Right lobe of liver (tissue), 4 donors: Measurements from ENCODE around the gene AKR1C4.

Source experiments
- CTCF ChIP-seq, 4 donors: fragments of 200-600 bp in 3 of 4; fragments of 450-650 bp in 1 of 4; IDR thresholded peaks; one replicate each; pipeline versions ENCODE4 v1.5.1 to v1.8.0; 2016 to 2022; ENCODE audit warnings: antibody characterized with exemption in 4 of 4, mild to moderate bottlenecking in 2 of 4
- POLR2A ChIP-seq: fragments of 450-650 bp; IDR thresholded peaks from one replicate; pipeline ENCODE4 v1.6.1; 2017; ENCODE audit warnings: antibody characterized with exemption, mild to moderate bottlenecking
- donor health status: DM: no; HTN: no; CAD: no.
- donor health status: DM: no; HTN: no; CAD: no.
- donor health status: DM: no; HTN: yes; CAD: no.

DNA sequence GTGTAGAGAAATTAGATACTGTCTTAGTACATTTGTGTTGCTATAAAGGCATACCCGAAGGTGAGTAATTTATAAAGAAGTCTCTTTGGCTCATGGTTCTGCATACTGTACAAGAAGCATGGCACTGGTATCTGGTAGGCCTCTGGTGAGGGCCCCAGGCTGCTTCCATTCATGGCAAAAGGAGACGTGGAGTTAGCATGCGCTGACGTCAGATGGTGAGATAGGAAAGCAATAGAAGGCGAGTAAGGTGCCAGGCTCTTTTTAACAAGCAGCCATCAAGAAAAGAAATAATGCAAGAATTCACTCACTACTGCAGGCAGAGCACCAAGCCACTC is 49.8 kb upstream of the AKR1C4 start:
- TF ChIP-seq CTCF (IDR thresholded peaks at IDR 0.05), result no peak
- TF ChIP-seq POLR2A, result no peak
